Glomerular visceral epithelial cell (primary cell): Measurements from ENCODE around the gene CYP27C1.
A peak's percentile ranks its signal among the peaks of the same experiment; 100 is the strongest.

Experiments
- DNase-seq: peaks from one replicate; pipeline ENCODE4 v3.0.0-alpha.2; 2016; ENCODE audit errors: extremely low spot score

The CYP27C1 gene

GRCh38 chr2:127150996-127151395, 69.1 kb downstream of the CYP27C1 start:
- no peak for DNase-seq

- DNase-seq, result peak; percentile 85
These were observed 70.7 kb downstream of the CYP27C1 start for GRCh38 chr2:127149384-127149783.

DNA sequence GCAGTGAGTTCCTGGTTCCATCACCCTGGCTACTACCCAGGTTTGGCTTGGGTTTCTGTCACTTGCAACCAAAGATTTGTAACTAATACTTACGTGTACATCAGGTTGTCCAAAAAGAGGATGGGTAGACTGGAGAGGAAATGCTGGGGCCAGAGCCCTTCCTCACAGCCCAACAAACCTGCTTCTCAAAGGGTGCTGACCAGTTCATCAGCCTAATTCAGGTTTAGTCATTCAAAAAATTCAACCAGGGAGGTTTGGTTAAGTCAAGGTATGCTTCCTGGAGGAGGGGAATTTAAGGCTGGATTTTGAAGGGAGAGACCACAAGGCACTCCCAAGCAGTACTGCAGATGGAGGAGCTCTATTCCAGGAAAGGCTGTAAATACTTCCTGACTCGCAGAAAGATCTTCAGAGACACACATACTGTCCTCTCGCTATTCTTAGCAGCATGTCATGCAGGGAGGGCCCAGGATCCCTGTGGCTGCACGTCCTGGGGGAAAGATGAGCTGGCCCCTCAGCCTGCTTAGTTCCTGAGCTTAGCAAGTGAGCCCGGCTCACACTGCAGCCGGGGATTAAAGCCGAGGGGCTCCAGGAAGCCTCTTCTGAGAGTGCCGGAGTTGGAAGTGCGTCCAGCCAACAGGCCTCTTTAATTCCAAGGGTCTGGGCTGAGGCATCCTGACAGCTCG, 73.1 kb downstream of the CYP27C1 start:
- DNase-seq, result no peak

GRCh38 chr2:127146071-127146725, 73.9 kb downstream of the CYP27C1 start:
- DNase-seq, result no peak

GRCh38 chr2:127145280-127145895, 74.7 kb downstream of the CYP27C1 start:
- DNase-seq, result peak; percentile 56

DNA sequence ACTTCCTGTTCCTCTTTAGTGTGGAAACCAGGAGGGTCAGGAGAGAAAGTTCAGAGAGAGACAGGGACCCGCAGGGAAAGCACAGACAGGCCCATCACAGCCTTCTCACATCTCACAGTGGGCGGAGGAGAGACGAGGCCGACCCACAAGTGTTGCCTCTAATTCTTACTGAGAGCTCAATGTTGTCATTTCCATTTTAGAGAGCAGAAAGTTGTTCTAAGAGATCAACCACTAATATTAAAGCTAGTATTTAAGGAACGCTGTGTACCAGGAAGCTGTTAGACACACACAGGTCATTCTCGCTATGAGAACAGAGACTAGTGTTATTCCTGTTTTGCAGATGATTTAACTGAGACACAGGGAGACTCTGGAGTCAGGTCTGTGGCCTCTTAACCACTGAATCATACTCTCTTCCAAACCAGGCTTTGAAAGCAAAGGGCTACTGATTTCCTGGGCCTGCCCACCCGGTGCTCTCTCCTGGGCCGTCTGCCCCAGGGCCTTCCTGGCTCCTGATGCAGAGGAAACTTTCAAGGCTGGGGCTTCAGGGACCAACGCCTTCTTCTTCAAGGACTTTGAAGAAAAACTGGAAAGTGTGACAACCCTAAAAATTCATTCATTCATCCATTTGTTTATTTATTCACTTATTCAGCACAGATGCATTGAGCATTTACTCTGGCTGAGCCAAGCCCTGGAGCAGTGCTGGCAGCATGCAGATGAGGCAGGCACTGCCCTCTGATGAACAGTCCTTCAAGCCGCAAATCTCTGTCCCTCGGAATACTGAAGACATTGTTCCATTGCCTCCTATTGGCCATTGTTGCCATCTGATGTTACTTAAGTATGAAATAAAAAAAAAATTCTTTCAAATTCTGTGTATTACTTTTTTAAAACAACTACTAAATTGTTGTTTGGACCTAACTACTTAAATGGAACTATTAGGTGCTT, 76.0 kb downstream of the CYP27C1 start:
- DNase-seq, result peak; percentile 66

- no peak for DNase-seq
These were observed 77.2 kb downstream of the CYP27C1 start for GRCh38 chr2:127142663-127143630.

DNA sequence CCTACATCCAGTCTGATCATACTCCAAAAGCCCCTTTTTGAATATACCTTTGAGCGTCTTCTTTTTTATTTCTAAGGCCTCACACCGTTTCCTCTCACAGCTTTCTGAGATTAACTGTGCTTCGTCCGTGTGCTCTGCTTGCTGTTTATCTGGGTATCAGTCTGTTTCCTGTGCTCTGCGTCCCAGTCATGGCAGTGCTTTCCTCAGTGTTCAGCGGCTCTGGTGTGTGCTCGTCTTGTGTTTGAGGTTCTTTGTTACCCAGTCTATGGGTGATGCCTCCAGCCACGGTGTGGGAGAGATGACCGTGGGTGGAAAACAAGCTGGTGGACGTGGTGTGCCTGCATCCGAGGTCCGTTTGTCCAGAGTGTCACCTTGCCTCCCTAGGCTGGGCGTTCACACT, 79.6 kb downstream of the CYP27C1 start:
- no peak for DNase-seq

- DNase-seq, result no peak
These were observed 80.3 kb downstream of the CYP27C1 start for GRCh38 chr2:127139766-127140165.

GRCh38 chr2:127138281-127138680, 81.8 kb downstream of the CYP27C1 start:
- no peak for DNase-seq

DNA sequence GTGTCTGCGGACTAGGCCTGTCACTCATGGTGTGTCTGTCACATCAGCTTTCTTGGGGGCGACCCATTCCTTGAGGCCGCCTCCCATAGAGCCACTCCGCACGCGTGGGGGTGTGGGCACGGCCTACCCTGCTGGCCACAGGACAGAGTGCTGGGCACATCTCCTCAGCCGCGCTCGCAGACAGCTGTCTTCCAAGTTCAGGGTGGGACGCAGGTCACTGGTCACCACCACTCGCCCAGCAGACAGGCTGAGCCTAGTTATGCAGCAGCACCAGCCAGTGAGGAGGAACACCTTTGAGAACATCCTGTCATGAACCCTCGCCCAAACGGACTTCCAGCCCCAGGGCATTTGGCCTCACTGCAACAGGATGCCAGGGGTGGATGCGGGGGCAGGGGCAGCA, 82.4 kb downstream of the CYP27C1 start:
- no peak for DNase-seq

GRCh38 chr2:127137225-127137624, 82.9 kb downstream of the CYP27C1 start:
- DNase-seq, result no peak

DNA sequence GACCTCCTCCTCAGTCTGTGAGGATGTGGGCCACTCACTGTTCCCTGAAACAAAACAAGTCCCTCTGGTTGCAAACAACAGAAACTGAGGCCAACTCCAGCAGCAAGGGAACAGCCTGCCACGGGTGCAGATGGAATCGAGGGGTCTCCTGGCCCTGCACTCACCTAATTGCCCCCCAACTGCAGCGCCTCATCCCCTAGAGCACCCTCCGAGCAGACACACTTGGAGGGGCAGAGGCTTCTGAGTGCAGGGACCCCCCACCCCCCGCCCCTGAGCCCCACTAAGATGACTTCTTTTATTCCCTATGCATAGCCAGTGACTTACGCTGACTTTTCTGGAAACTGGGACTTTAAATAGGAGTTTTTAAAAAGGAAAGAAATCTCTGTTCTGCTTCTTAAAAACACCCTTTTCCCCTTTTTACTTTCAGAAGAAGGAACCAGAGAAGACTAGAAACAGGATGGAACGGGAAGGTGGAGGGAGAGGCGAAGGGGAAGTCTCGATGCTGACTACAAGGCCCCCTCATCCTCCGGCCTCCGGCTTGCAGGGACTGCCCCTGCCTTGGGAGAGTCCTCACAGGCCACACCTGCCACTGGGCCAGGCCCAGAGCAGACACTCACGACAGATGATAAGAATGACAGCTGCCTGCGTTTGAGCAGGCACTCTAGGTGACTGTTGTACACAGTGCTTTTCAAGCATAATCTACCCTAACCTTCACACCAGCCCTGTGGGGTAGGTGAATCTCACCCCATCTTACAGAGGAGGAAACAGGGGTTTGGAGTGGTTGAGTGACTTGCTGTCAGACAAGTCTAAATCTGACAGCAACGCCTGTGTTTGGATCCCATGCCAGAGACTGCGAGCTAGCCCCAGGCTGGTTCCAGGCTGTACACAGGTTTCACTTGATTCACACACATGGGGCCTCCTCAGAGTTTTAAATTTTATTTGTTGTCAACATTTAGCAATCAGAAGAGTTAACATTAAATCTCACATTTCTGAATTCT, 85.0 kb downstream of the CYP27C1 start:
- no peak for DNase-seq

GRCh38 chr2:127134235-127134634, 85.9 kb downstream of the CYP27C1 start:
- DNase-seq, result no peak
